GM12801 (cell line): ENCODE data around the gene DAB1.

ENCODE experiments used
- TF ChIP-seq, protein P1 (sequence below): IDR thresholded peaks from one replicate; pipeline ENCODE4 v1.5.1; 2011; ENCODE audit warnings: control low read depth; ENCODE audit not compliant: insufficient read length; ENCODE audit errors: extremely low read depth

Gene DAB1

GRCh38 chr1:57188168-57188567 lies 235.7 kb downstream of the DAB1 start:
- TF ChIP-seq, protein P1, sequence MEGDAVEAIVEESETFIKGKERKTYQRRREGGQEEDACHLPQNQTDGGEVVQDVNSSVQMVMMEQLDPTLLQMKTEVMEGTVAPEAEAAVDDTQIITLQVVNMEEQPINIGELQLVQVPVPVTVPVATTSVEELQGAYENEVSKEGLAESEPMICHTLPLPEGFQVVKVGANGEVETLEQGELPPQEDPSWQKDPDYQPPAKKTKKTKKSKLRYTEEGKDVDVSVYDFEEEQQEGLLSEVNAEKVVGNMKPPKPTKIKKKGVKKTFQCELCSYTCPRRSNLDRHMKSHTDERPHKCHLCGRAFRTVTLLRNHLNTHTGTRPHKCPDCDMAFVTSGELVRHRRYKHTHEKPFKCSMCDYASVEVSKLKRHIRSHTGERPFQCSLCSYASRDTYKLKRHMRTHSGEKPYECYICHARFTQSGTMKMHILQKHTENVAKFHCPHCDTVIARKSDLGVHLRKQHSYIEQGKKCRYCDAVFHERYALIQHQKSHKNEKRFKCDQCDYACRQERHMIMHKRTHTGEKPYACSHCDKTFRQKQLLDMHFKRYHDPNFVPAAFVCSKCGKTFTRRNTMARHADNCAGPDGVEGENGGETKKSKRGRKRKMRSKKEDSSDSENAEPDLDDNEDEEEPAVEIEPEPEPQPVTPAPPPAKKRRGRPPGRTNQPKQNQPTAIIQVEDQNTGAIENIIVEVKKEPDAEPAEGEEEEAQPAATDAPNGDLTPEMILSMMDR = no peak

GRCh38 chr1:57186455-57186854 lies 237.4 kb downstream of the DAB1 start:
- TF ChIP-seq, protein P1 = no peak

DNA sequence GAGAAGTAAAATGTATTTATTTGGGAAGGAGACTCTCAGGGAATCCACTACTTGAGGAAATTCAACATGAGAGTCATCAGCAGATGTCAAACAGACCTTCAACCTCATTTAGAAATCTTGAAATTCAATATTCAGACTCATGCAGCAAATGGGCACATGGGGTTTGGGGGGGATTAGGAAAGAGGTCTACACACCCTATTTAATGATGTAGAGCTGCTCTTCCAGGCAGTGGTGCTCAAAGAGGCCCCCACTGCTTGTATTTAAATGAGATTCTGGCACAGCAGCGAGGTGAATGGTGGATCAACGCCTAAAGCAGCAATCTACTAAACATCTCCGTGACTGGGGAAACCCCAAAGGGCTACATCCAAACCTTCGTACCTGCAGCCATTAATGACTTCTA lies 244.9 kb downstream of the DAB1 start:
- TF ChIP-seq, protein P1 = no peak

DNA sequence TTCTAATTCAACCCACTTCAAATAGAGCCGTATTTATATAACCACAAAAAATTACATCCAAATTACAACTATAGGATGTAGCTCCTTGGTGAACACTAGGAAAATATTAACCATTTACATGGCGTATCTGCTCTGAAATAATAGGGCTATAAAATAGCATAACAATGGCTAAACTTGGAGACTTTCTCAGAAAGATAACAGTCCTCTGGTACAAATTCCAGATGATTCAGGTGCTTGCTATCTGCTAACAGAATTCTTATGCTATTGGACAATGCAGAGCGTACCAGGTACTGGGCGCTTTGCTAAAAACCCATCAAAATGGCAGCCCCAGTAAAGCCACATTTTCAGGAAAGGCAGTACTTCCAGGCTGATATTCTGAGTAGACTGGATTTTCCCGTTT lies 248.4 kb downstream of the DAB1 start:
- TF ChIP-seq, protein P1 = no peak

DNA sequence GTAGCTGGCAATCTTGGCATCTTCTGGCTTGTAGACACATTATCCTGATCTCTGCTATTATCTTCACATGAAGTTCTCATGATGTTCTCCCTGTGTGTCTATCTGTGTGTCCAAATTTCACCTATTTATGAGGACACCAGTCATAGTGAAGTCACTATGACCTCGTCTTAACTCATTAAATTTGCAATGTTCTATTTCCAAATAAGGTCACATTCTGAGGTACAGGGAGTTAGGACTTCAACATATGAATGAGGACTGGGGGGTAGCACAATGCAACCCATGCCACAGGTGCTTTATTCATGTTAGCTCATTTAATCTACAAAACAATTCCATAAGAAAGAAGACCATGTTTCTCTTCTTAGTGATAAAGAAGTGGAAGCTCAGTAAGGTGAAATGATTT lies 251.8 kb downstream of the DAB1 start:
- TF ChIP-seq, protein P1 = no peak

- TF ChIP-seq, protein P1 = no peak
Observed at GRCh38 chr1:57167997-57168396, 255.9 kb downstream of the DAB1 start.

DNA sequence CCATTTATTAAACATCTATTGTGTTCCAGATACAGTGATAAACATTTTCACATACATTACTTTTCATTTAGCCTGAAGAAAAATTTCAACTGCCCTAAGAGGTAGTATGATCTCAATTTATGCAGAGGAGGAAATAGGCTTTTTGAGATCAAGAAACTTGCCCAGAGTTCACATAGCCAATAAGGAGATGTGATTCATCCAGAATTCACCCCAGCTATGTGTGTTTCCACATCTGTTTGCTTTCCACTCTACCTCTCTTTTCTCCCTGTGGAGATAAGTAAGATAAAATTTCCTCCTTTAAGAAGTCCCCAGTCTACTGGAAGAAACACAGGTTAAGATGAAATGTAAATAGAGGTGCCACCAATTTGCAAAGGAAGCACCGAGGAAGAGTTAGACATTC lies 258.3 kb downstream of the DAB1 start:
- TF ChIP-seq, protein P1 = no peak

DNA sequence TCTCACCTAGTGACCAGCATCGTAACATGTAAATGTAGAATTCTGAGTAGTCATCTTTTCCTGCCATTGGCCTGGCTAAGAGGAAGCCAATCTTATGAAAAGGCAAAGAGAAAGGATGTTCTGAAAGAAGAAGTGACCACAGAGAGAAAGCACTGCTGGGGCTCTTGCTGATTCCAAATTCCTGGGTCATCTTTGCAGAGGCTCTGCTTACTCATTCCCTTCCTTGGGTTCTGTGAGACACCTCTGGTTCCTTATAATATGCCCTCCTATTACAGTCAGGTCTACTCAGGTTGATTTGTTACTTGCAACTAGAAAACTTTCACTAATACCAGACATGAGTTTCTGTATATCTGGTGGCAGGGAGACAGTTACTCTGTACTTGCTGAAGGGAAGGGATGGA lies 259.3 kb downstream of the DAB1 start:
- TF ChIP-seq, protein P1 = no peak
